Prostate gland (tissue), 2 donors: Measurements from ENCODE around the gene IQSEC3. TPM values are rescaled to one million over a fixed set of nuclear protein-coding genes. Genes with fewer than 3 reads are reported as not detected.
"Not testable (repeated sequence)": the region's sequence is repeated elsewhere in the genome, so short reads cannot be mapped to it uniquely, and the experiment has no call there.

Experiments used
- DNase-seq: peaks from one replicate; pipeline ENCODE4 v3.0.0-alpha.2; 2019; ENCODE audit warnings: low spot score
- H3K27ac ChIP-seq, 2 donors: fragments of 200-600 bp; sonication (generic); 2 replicates each; pipeline ENCODE4 v1.5.1; 2017 to 2019
- H3K27me3 ChIP-seq: fragments of 200-600 bp; sonication (generic); replicated peaks from 2 replicates; pipeline ENCODE4 v1.5.1; 2019; ENCODE audit not compliant: insufficient read depth
- H3K36me3 ChIP-seq, 2 donors: fragments of 200-600 bp; sonication (generic); 1 replicate in 1 of 2; 2 replicates in 1 of 2; pipeline versions ENCODE4 v1.5.1 to v1.8.1; 2017 to 2019
- H3K4me1 ChIP-seq: fragments of 200-600 bp; sonication (generic); replicated peaks from 2 replicates; pipeline ENCODE4 v1.5.1; 2019
- H3K4me3 ChIP-seq, 2 donors: fragments of 200-600 bp; sonication (generic); 2 replicates each; pipeline ENCODE4 v1.5.1; 2017 to 2019
- H3K9me3 ChIP-seq: fragments of 200-600 bp; sonication (generic); 2 replicates; pipeline ENCODE4 v1.5.1; 2017
- CTCF ChIP-seq, 4 experiments: fragments of 200-600 bp in 2 of 4; fragments of 450-650 bp in 2 of 4; sonication (generic) in 2 of 4; IDR thresholded peaks; 1 replicate in 3 of 4; 2 replicates in 1 of 4; pipeline ENCODE4 v1.5.1; 2016 to 2019; ENCODE audit warnings: antibody characterized with exemption in 4 of 4, mild to moderate bottlenecking in 2 of 4, moderate library complexity in 2 of 4
- POLR2A ChIP-seq: fragments of 450-650 bp; IDR thresholded peaks from one replicate; pipeline ENCODE4 v1.6.1; 2016; ENCODE audit warnings: antibody characterized with exemption, mild to moderate bottlenecking
- POLR2AphosphoS5 ChIP-seq: sonication (generic); formaldehyde crosslinking; IDR thresholded peaks from one replicate; pipeline ENCODE4 v1.6.1; 2017; ENCODE audit warnings: antibody characterized with exemption
- WGBS: methylation state at CpG from one replicate; pipeline ENCODE4 v1.1.5; 2018; 5-methylcytosine and 5-hydroxymethylcytosine counted together
- intact Hi-C: fragments of 100-400 bp; cut with DNase I; formaldehyde crosslinking; loops from one replicate; pipeline ENCODE4 v1.14.2; 2022
- total RNA-seq, 2 donors: library from RNA; depleted of rRNA; stranded (reverse); fragments of >200 nt; gene quantifications; one replicate each; pipeline ENCODE4 v1.1.0, GENCODE V29; 2016

IQSEC3 gene
- total RNA-seq, 2 donors from 2014 or later, result 0.14 to 2.6 TPM

DNA sequence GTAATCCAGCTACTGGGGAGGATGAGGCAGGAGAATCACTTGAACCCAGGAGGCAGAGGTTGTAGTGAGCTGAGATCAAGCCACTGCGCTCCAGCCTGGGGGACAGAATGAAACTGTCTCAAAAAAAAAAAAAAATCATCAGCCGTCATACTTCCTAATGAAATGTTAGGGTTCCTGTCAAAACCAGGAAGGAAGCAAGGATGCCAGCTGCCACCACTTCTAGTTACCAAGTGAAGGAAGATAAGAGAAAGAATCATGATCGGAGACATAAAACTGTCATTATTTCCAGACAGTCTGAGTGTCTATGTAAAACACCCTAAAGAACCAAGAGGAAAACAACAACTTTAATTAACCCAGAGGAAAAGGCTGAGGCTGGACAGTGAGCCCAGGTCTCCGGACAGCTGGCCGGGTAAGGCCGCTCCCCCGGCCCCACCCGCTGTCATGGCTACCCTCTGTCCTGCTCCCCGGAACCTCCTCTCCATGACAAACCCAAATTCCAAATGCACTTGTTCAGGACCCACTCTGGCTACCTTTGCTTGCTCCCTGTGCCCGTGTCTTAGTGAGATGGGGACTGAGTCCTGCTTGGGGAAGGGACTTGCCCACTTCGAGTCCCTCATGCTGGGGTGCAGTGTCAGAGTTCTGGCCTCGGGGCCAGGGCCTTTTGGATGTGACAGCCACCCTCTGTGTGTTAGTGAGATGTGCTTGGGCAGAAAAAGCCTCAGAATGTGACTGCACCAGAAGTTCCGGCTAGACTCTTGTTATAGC, 118.4 kb downstream of the IQSEC3 start:
- Histone ChIP-seq H3K4me3 (no peak overlapping the region), H3K27me3 (no peaks in the 10 kb centered on the region), H3K27ac (no peak overlapping the region), H3K36me3 (no peaks in the 10 kb centered on the region), H3K9me3 (no peaks in the 10 kb centered on the region), H3K4me1 (peaks cover 8% of the 10 kb centered on the region)
- WGBS, result 80% methylated on average over 13 of the region's 13 CpGs
- intact Hi-C loops, result no loop called here
- TF ChIP-seq POLR2AphosphoS5 (no peak), POLR2A (no peak), CTCF (IDR thresholded peaks at IDR 0.05) (no peak)
- DNase-seq, result no peak

DNA sequence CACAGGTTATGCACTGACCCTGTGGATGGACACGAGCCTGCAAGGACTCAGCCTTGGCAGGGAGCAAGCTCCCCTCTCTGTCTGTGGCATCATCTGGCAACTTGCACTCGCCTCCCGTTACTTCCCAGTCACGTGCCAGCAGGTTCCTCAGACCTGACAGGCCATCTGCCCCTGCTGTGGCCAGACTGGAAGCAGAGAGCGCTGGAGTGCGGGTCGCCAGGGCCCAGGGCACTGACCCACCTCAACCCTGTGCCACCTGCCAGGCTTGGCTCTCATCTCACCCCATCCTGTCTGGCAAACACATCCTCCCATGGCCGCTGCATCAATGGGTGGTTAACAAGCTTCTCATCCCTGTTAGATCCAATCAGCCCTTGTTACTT, 119.0 kb downstream of the IQSEC3 start:
- Histone ChIP-seq H3K4me3 (no peak overlapping the region), H3K36me3 (no peaks in the 10 kb centered on the region), H3K9me3 (no peaks in the 10 kb centered on the region), H3K4me1 (peaks cover 8% of the 10 kb centered on the region), H3K27ac (no peak overlapping the region), H3K27me3 (no peaks in the 10 kb centered on the region)
- DNase-seq, result no peak
- TF ChIP-seq CTCF (IDR thresholded peaks at IDR 0.05) (no peak), POLR2AphosphoS5 (no peak), POLR2A (no peak)
- WGBS, result 72% methylated on average over 8 of the region's 8 CpGs
- intact Hi-C loops, result no loop called here

DNA sequence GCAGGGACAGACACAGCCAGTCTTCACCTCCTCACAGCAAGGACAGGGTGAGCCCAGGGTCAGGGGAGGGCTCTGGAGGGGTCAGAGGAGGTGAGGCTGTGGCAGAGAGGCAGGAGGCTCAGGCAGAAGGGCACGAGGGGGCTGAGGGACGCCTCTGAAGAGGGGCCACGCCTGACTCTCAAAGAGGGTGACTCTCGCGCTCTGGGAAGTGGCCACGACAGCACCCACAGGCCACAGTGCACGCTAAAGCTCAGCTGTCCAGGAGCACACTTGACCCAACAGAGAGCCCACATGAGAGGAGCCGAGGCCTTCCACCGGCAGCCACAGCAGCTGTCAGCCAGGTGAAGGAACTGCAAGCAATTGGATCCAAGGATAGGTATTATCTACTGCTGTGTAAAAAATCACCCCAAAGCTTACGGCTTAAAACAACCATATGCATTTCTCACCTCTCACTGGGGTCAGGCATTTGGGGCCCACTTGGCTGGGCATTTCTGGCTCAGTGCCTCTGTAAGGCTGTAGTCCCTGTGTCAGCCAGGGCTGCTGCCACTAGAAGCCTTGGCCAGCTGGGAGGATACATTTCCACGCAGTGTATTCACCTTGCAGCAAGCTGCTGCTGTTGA, 119.5 kb downstream of the IQSEC3 start:
- H3K9me3 ChIP-seq, result no peaks in the 10 kb centered on the region
- intact Hi-C loops, result no loop called here
- WGBS, result 83% methylated on average over 11 of the region's 11 CpGs
- TF ChIP-seq POLR2A (no peak), POLR2AphosphoS5 (no peak), CTCF (IDR thresholded peaks at IDR 0.05) (no peak)
- no peaks in the 10 kb centered on the region for H3K36me3 ChIP-seq
- H3K4me3 ChIP-seq, result no peak overlapping the region
- no peak for DNase-seq
- H3K27me3 ChIP-seq, result no peaks in the 10 kb centered on the region
- H3K4me1 ChIP-seq, result peaks cover 8% of the 10 kb centered on the region
- H3K27ac ChIP-seq, result no peak overlapping the region

DNA sequence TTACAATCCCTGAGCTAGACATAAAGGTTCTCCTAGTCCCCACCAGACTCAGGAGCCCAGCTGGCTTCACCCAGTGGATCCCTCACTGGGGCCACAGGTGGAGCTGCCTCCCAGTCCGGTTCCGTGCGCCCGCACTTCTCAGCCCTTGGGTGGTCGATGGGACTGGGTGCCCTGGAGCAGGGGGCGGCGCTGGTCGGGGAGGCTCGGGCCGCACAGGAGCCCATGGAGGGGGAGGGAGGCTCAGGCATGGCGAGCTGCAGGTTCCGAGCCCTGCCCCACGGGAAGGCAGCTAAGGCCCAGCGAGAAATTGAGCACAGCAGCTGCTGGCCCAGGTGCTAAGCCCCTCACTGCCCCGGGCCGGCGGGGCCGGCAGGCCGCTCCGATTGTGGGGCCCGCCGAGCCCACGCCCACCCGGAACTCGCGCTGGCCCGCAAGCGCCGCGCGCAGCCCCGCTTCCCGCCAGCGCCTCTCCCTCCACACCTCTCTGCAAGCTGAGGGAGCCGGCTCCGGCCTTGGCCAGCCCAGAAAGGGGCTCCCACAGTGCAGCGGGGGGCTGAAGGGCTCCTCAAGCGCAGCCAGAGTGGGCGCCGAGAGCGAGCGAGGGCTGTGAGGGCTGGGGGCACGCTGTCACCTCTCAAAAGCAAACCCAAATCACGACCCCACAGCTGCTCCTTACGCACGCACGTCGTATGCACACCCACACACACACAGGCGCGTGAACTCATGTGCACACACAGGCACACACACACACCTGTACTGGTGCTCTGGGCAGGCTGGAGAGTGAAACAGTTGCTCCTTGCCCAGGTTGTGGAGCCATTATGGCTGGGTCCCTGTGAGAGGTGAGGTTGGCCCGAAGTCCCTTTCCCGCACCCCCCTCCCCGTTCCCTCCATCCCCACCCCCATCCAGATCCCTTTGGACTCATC, 121.7 kb downstream of the IQSEC3 start:
- intact Hi-C loops, H3K27me3 ChIP-seq, H3K36me3 ChIP-seq, H3K9me3 ChIP-seq, H3K4me1 ChIP-seq, DNase-seq, H3K27ac ChIP-seq: not testable (repeated sequence)
- H3K4me3 ChIP-seq, result peak overlapping the region; percentile 29 to 33
- 85% methylated on average over 52 of the region's 53 CpGs for WGBS

DNA sequence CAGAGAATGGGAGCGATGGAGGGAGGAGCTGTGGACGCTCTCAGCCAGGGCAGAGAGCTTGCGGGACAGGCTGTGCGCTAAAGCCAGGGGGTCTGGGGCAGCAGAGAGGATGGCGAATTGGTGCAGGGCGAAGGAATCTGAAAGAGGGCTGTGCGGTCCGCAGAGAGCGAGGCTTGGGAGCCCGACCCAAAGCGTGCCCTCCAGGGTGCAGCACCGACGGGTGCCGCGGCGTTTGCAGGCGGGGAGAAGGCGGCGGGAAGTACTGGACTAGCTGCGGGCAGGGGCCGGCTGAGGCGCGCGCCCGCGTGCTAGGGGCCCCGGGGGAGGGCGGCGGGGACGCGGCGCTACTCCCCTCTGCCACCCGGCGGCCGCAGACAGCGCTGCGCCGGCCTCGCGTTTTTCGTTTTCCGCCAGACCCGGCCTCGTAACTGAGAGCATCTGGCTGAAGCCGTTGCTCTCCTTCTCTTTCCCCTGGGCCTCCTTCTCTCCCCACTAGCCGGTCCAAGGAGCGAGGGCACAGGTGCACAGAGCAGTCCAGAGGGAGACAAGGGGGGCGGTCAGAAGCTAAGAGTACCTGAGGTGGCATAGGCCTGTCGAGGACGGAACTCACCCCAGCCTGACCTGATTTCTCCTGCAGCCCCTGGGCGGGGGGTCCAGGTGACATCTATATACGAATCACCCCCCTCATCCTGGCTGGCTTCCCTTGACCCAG, 122.5 kb downstream of the IQSEC3 start:
- 8% methylated on average over 38 of the region's 52 CpGs for WGBS
- Histone ChIP-seq H3K4me1 (peaks cover 8% of the 10 kb centered on the region), H3K27me3 (no peaks in the 10 kb centered on the region), H3K4me3 (peak overlapping the region; percentile 29 to 33), H3K36me3 (no peaks in the 10 kb centered on the region), H3K9me3 (no peaks in the 10 kb centered on the region), H3K27ac (no peak overlapping the region)
- no peak for DNase-seq
- intact Hi-C loops, result no loop called here
- TF ChIP-seq POLR2AphosphoS5, result no peak
- TF ChIP-seq CTCF (IDR thresholded peaks at IDR 0.05), result peak; percentile 42 to 86 (median 62)
- no peak for TF ChIP-seq POLR2A
